Measurements from ENCODE around the gene SGCB.

- no peak for TF ChIP-seq CTCF (IDR thresholded peaks at IDR 0.05; ENCODE audit: insufficient read depth, low read length, poor library complexity, severe bottlenecking)
- TF ChIP-seq EZH2phosphoT487 (conservative IDR thresholded peaks at IDR 0.05; ENCODE audit: low read length) = no peak
Observed at GRCh38 chr4:52045028-52045427, 6.9 kb upstream of the SGCB start.

Data from SU-DHL-6 (cell line).